LNCaP clone FGC (cell line): ENCODE measurements around the gene SYT3.
"Not testable (repeated sequence)": the region's sequence is repeated elsewhere in the genome, so short reads cannot be mapped to it uniquely, and the experiment has no call there.

Source experiments
- DNase-seq: peaks from one replicate; pipeline ENCODE4 v3.0.0-alpha.2; 2011; ENCODE audit warnings: low read depth
- H3K4me3 ChIP-seq: 2 replicates; pipeline ENCODE4 v1.5.1; 2011; ENCODE audit warnings: mild to moderate bottlenecking, low read depth, low read length, control low read depth
- TF ChIP-seq, protein P1 (sequence below): IDR thresholded peaks from 2 replicates; pipeline ENCODE4 v1.5.1; 2012; ENCODE audit warnings: mild to moderate bottlenecking; ENCODE audit not compliant: control insufficient read depth, insufficient read depth; ENCODE audit errors: extremely low read depth

The SYT3 gene

DNA sequence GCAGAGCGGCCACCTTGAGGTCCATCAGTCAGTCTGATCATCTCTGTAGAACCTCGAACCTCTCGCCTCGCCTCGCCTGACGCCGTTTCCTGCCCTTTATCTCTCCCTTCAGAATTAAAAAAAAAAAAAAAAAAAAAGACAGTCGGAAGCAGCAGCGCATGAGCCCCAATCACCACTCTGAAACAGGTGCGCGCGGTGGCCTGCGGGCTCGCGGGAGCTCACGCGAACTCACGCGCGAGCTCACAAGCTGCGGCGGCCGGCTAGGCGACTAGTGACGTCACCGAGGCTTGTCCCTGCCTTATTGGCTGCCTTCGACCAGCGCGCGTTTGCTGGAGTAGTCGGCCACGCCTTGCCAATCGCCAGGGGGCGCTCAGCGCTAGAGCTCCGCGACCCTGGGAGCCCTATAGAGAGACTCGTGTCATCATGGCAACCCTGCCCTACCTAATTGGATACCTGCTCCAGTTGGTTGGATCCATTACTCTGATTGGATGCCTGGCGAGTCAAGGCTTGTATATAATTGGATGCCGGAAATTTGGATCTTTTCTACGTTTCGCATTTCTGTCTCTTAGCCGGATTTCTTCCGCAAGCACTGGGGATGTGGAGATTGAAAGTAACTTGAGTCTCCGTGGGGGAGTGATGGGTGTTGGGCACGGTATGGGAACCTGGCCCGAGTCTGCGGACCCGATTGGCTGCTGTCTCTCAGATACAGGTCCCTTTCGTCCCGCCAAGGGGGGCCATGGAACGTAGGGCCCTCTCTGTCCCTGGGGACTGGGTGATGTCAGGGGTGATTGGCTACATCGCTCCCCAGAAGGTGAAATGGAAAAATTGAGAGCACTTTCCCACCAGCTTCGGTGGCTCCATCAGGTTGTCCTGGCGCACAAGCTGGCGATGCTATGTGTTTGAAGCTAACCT, 31.6 kb downstream of the SYT3 start:
- DNase-seq = peak; percentile 15
- H3K4me3 ChIP-seq = no peak overlapping the region
- TF ChIP-seq, protein P1, sequence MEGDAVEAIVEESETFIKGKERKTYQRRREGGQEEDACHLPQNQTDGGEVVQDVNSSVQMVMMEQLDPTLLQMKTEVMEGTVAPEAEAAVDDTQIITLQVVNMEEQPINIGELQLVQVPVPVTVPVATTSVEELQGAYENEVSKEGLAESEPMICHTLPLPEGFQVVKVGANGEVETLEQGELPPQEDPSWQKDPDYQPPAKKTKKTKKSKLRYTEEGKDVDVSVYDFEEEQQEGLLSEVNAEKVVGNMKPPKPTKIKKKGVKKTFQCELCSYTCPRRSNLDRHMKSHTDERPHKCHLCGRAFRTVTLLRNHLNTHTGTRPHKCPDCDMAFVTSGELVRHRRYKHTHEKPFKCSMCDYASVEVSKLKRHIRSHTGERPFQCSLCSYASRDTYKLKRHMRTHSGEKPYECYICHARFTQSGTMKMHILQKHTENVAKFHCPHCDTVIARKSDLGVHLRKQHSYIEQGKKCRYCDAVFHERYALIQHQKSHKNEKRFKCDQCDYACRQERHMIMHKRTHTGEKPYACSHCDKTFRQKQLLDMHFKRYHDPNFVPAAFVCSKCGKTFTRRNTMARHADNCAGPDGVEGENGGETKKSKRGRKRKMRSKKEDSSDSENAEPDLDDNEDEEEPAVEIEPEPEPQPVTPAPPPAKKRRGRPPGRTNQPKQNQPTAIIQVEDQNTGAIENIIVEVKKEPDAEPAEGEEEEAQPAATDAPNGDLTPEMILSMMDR = peak; percentile 53

DNA sequence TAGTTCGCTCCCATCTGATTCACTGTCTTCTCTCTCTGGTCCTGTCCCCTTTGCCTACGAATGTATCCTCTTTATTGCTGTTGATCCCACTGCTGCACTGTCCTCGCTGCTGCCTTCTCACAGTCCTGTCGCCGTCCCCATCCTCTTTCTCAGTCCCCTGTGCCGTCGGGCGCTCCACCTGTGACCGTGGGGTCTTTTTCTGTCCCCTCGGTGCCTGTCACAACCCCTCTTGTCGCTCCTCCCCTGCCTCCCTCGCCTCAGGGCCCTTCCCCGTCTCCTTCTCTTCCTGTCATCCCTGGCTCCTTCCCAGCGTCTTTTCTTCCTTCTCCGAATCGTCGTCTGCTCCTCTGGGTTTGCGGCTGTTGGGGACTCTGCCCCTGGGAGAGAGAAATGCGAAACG, 32.3 kb downstream of the SYT3 start:
- TF ChIP-seq, protein P1 = no peak
- no peak for DNase-seq
- no peak overlapping the region for H3K4me3 ChIP-seq

DNA sequence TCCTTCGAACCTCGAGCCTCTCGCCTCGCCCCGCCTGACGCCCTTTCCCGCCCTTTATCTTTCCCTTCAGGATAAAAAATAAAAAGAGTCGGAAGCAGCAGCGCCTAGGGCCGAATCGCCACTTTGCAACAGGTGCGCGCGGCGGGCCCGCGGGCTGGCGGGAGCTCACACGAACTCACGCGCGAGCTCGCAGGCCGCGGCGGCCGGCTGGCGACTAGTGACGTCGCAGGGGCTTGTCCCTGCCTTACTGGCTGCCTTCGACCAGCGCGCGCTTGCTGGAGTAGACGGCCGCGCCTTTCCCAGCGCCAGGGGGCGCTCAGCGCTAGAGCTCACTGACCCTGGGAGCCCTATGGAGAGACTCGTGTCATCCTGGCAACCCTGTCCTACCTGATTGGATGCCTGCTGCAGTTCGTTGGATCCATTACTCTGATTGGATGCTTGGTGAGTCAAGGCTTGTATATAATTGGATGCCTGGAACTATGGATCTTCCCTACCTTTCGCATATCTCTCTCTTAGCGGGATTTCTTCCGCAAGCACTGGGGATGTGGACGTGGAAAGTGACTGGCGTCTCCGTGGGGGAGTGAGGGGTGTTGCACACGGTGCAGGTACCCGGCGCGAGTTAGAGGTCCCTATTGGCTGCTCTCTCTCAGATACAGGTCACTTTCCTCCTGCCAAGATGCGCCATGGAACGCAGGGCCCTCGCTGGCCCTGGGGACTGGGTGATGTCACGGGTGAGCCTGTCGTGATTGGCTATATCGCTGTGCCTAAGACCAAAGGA, 33.4 kb downstream of the SYT3 start:
- H3K4me3 ChIP-seq, DNase-seq: not testable (repeated sequence)

DNA sequence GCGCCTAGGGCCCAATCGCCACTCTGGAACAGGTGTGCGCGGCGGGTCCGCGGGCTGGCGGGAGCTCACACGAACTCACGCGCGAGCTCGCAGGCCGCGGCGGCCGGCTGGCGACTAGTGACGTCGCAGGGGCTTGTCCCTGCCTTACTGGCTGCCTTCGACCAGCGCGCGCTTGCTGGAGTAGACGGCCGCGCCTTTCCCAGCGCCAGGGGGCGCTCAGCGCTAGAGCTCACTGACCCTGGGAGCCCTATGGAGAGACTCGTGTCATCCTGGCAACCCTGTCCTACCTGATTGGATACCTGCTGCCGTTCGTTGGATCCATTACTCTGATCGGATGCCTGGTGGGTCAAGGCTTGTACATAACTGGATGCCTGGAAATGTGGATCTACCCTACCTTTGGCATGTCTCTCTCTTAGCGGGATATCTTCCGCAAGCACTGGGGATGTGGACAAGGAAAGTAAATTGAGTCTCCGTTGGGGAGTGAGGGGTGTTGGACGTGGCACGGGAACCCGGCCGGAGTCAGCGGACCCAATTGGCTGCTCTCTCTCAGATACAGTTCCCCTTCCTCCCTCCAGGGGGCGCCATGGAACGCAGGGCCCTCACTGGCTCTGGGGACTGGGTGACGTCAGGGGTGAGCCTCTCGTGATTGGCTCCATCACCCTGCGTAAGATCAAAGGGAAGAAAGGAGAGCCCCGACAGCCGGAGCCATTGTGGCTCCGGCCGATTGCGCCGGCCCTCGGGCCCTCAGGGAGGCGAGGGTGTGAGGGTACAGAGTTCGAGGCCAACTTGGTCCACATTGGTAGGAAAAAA, 35.2 kb downstream of the SYT3 start:
- not testable (repeated sequence) for H3K4me3 ChIP-seq, DNase-seq

DNA sequence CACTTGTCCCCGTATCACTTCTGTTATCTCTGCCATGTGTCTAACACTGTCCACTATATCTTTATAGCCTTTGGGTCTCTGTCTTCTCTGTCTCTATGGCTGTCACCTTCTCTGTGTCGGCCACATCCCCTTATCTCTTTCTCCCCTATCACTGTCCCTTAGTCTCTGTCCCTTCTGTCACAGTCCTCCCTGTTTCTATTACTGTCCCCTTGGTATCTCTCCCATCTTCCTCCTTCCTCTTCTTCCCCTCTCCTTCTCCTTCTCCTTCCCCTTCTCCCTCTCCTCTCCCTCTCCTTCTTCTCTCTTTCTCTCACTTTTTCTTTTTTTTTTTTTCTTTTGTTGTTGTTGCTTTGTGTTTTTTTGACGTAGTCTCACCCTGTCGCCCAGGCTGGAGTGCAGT, 36.7 kb downstream of the SYT3 start:
- DNase-seq = no peak
- TF ChIP-seq, protein P1 = no peak
- no peak overlapping the region for H3K4me3 ChIP-seq

DNA sequence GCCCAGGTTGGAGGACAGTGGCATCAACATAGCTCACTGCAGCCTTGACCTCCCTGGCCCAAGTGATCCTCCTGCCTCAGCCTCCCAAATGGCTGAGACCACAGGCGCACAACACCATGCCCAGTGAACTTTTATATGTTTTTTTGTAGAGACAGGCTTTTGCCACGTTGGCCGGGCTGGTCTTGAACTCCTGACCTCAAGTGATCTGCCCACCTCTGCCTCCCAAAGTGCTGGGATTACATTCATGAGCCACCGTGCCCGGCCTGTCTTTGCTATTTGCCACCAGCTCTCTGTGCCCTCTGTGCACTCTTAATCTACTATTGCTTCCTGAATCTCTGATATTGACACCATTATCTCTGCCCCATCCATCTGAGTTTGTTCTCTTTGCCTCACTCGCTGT, 37.2 kb downstream of the SYT3 start:
- no peak overlapping the region for H3K4me3 ChIP-seq
- no peak for DNase-seq
- TF ChIP-seq, protein P1 = no peak

DNA sequence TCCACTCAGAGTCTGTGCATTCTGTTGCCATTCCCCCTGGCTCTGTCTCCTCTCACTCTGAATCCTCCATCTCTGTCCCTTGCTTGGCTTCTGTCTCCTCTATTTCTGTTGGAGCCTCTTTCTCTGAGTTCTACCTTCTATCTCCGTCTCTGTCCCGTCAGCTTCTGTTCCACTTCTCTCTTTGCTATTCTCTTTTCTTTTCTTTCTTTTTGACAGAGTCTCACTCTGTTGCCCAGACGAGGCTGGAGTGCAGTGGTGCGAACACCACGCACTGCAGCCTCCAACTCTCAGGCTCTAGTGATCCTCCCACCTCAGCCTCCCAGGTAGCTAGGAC, 37.6 kb downstream of the SYT3 start:
- no peak overlapping the region for H3K4me3 ChIP-seq
- TF ChIP-seq, protein P1 = no peak
- DNase-seq = no peak
